ENCODE data around the gene PROX2. TPM values are rescaled to one million over a fixed set of nuclear protein-coding genes. Genes with fewer than 3 reads are reported as not detected.

Gene PROX2
- total and polyA plus RNA-seq, 2 donors, result 0.09 to 0.14 TPM

DNA sequence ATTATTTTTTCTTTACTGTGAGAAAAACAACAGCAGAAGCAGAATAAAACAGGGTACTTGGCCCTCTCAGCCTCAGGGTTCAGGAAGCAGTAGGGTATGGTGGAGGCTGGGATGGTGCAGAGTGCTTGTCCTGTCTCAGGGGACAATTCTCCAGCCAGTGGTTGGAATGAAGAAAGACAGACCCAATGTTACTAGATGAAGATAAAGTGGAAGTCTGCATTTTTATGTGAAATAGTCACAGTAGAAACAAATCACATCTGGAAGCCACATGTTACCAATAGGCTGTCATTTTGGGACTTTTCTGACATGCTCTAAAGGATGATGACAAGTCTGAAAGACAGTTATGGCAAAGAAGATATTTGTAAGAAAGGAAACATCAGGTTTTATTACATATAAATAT lies 32.3 kb downstream of the PROX2 start:
- Histone ChIP-seq H3K9me3 (ENCODE audit: control insufficient read depth in 2 of 2, insufficient read depth in 1 of 2, low read length in 1 of 2) (no peaks in the 10 kb centered on the region), H3K36me3 (ENCODE audit: control insufficient read depth in 2 of 2, insufficient read depth in 2 of 2, low read length in 1 of 2) (peaks cover 3 to 4% of the 10 kb centered on the region in 2 donors), H3K4me1 (ENCODE audit: control insufficient read depth in 2 of 2, insufficient read depth in 2 of 2, low read length in 2 of 2) (peaks cover 3 to 5% of the 10 kb centered on the region in 2 donors), H3K27ac (ENCODE audit: low read depth in 1 of 2, low read length in 1 of 2) (no peak overlapping the region), H3K4me3 (ENCODE audit: low read length in 2 of 2) (no peak overlapping the region), H3K27me3 (ENCODE audit: control insufficient read depth in 2 of 2, insufficient read depth in 1 of 2, low read length in 1 of 2) (no peaks in the 10 kb centered on the region)
- no peak for DNase-seq (ENCODE audit: low read depth in 6 of 9, low spot score in 9 of 9)

GRCh38 chr14:74841230-74842207 lies 34.4 kb downstream of the PROX2 start:
- Histone ChIP-seq H3K27me3 (ENCODE audit: control insufficient read depth in 2 of 2, insufficient read depth in 1 of 2, low read length in 1 of 2) (no peaks in the 10 kb centered on the region), H3K27ac (ENCODE audit: low read depth in 1 of 2, low read length in 1 of 2) (peak overlapping the region in 1 of 2 donors; percentile 2), H3K9me3 (ENCODE audit: control insufficient read depth in 2 of 2, insufficient read depth in 1 of 2, low read length in 1 of 2) (no peaks in the 10 kb centered on the region), H3K4me3 (ENCODE audit: low read length in 2 of 2) (no peak overlapping the region), H3K36me3 (ENCODE audit: control insufficient read depth in 2 of 2, insufficient read depth in 2 of 2, low read length in 1 of 2) (peaks cover 3 to 4% of the 10 kb centered on the region in 2 donors), H3K4me1 (ENCODE audit: control insufficient read depth in 2 of 2, insufficient read depth in 2 of 2, low read length in 2 of 2) (peaks cover 10% of the 10 kb centered on the region in 2 donors)
- WGBS, result 63% methylated on average over 4 of the region's 4 CpGs
- DNase-seq (ENCODE audit: low read depth in 6 of 9, low spot score in 9 of 9), result peak in 1 of 9 donors; percentile 43

DNA sequence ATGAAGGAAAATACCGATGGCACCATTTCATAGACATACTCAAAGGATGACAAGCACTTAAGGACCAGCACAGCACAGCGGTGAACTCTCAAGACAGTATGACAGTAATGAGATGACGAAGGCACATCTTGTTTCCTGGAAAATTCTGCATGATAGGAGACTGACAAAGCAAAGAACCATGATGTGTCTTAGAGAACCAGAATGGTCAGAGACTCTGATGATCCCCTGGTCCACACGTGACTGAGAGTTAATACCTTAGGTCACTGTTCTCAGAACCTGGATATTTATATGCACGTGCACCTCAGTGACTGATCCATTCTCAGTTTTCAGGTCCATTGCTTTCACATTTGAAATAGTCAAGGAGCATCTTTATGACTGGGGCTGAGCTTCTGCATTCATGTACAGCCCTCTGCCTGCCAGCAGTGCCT lies 35.3 kb downstream of the PROX2 start:
- DNase-seq (ENCODE audit: low read depth in 6 of 9, low spot score in 9 of 9), result no peak
- no peaks in the 10 kb centered on the region for H3K27me3 ChIP-seq (ENCODE audit: control insufficient read depth in 2 of 2, insufficient read depth in 1 of 2, low read length in 1 of 2)
- 97% methylated on average over 5 of the region's 5 CpGs for WGBS

DNA sequence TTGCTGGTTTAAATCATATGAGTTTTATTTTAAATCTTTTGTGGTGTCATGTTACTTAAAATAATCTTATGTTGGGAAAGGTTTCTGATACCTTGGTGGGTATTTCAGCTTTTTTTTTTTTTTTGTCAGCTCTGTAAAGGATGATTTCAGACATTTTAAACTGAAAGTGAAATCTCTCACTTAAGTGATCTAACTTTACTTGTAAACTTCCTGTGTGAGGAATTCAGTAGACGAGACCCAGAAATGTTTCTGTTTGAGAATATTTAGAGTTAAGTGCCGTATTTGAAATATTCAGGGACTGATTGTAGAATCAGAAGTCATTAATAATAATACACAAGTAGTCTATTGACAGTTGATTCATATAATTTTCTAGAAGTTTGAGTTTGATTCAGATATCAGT lies 37.8 kb downstream of the PROX2 start:
- H3K27ac ChIP-seq (ENCODE audit: low read depth in 1 of 2, low read length in 1 of 2), result peak overlapping the region in 1 of 2 donors; percentile 88
- no peaks in the 10 kb centered on the region for H3K9me3 ChIP-seq (ENCODE audit: control insufficient read depth in 2 of 2, insufficient read depth in 1 of 2, low read length in 1 of 2)
- peaks cover 25 to 27% of the 10 kb centered on the region in 2 donors for H3K4me1 ChIP-seq (ENCODE audit: control insufficient read depth in 2 of 2, insufficient read depth in 2 of 2, low read length in 2 of 2)
- WGBS, result 9% methylated on average over 2 of the region's 2 CpGs
- H3K36me3 ChIP-seq (ENCODE audit: control insufficient read depth in 2 of 2, insufficient read depth in 2 of 2, low read length in 1 of 2), result peaks cover 3 to 6% of the 10 kb centered on the region in 2 donors
- no peaks in the 10 kb centered on the region for H3K27me3 ChIP-seq (ENCODE audit: control insufficient read depth in 2 of 2, insufficient read depth in 1 of 2, low read length in 1 of 2)
- peak in 2 of 9 donors; percentile 55 to 69 for DNase-seq (ENCODE audit: low read depth in 6 of 9, low spot score in 9 of 9)
- H3K4me3 ChIP-seq (ENCODE audit: low read length in 2 of 2), result peak overlapping the region in 1 of 2 donors; percentile 13

More for the DNA sequence above, 35.3 kb downstream of the PROX2 start:
- Histone ChIP-seq H3K9me3 (ENCODE audit: control insufficient read depth in 2 of 2, insufficient read depth in 1 of 2, low read length in 1 of 2) (no peaks in the 10 kb centered on the region), H3K27ac (ENCODE audit: low read depth in 1 of 2, low read length in 1 of 2) (no peak overlapping the region), H3K4me1 (ENCODE audit: control insufficient read depth in 2 of 2, insufficient read depth in 2 of 2, low read length in 2 of 2) (peaks cover 15 to 17% of the 10 kb centered on the region in 2 donors), H3K4me3 (ENCODE audit: low read length in 2 of 2) (no peak overlapping the region), H3K36me3 (ENCODE audit: control insufficient read depth in 2 of 2, insufficient read depth in 2 of 2, low read length in 1 of 2) (peaks cover 3 to 4% of the 10 kb centered on the region in 2 donors)

GRCh38 chr14:74836251-74836960 lies 39.5 kb downstream of the PROX2 start:
- H3K4me1 ChIP-seq (ENCODE audit: control insufficient read depth in 2 of 2, insufficient read depth in 2 of 2, low read length in 2 of 2), result peaks cover 24 to 25% of the 10 kb centered on the region in 2 donors
- H3K27me3 ChIP-seq (ENCODE audit: control insufficient read depth in 2 of 2, insufficient read depth in 1 of 2, low read length in 1 of 2), result no peaks in the 10 kb centered on the region
- DNase-seq (ENCODE audit: low read depth in 6 of 9, low spot score in 9 of 9), result peak in 2 of 9 donors; percentile 34 to 45
- no peak overlapping the region for H3K4me3 ChIP-seq (ENCODE audit: low read length in 2 of 2)
- H3K9me3 ChIP-seq (ENCODE audit: control insufficient read depth in 2 of 2, insufficient read depth in 1 of 2, low read length in 1 of 2), result no peaks in the 10 kb centered on the region
- peaks cover 3 to 9% of the 10 kb centered on the region in 2 donors for H3K36me3 ChIP-seq (ENCODE audit: control insufficient read depth in 2 of 2, insufficient read depth in 2 of 2, low read length in 1 of 2)
- peak overlapping the region; percentile 36 to 88 for H3K27ac ChIP-seq (ENCODE audit: low read depth in 1 of 2, low read length in 1 of 2)
- 94% methylated on average over 1 of the region's 1 CpG for WGBS

DNA sequence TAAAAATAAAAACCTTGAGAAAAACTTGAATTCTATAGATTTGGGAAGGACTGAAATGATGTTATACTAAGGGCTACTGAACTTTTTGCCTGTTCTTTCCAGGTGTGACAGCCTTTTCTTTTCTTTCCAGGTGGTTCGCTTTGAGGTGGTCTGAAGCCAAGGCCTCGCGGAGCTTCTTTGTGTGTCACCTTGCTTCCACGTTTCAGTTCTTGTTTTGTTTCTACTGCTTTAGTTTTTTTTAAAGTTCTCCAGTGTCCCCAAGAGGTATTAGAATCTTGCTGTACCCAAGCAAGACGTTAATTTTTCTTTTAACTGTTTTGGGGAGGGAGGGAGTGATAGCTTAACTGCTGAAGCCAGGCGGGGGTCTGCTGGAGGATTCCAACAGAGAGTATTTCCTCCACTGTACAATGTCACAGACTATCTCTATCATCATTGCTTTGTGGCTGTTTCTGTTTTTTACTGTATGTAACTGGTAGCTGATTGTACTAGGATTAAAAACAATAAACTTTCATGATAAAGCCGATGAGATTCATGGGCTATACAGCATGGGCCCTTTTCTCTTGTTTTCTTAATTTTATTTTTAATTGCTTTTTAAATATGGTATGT lies 40.2 kb downstream of the PROX2 start:
- H3K4me3 ChIP-seq (ENCODE audit: low read length in 2 of 2), result no peak overlapping the region
- WGBS, result 28% methylated on average over 7 of the region's 7 CpGs
- H3K27me3 ChIP-seq (ENCODE audit: control insufficient read depth in 2 of 2, insufficient read depth in 1 of 2, low read length in 1 of 2), result no peaks in the 10 kb centered on the region
- H3K9me3 ChIP-seq (ENCODE audit: control insufficient read depth in 2 of 2, insufficient read depth in 1 of 2, low read length in 1 of 2), result no peaks in the 10 kb centered on the region
- H3K27ac ChIP-seq (ENCODE audit: low read depth in 1 of 2, low read length in 1 of 2), result peak overlapping the region; percentile 84 to 88
- peaks cover 22% of the 10 kb centered on the region in 2 donors for H3K4me1 ChIP-seq (ENCODE audit: control insufficient read depth in 2 of 2, insufficient read depth in 2 of 2, low read length in 2 of 2)
- peak in 6 of 9 donors; percentile 39 to 84 (median 55) for DNase-seq (ENCODE audit: low read depth in 6 of 9, low spot score in 9 of 9)
- H3K36me3 ChIP-seq (ENCODE audit: control insufficient read depth in 2 of 2, insufficient read depth in 2 of 2, low read length in 1 of 2), result peaks cover 3 to 13% of the 10 kb centered on the region in 2 donors

DNA sequence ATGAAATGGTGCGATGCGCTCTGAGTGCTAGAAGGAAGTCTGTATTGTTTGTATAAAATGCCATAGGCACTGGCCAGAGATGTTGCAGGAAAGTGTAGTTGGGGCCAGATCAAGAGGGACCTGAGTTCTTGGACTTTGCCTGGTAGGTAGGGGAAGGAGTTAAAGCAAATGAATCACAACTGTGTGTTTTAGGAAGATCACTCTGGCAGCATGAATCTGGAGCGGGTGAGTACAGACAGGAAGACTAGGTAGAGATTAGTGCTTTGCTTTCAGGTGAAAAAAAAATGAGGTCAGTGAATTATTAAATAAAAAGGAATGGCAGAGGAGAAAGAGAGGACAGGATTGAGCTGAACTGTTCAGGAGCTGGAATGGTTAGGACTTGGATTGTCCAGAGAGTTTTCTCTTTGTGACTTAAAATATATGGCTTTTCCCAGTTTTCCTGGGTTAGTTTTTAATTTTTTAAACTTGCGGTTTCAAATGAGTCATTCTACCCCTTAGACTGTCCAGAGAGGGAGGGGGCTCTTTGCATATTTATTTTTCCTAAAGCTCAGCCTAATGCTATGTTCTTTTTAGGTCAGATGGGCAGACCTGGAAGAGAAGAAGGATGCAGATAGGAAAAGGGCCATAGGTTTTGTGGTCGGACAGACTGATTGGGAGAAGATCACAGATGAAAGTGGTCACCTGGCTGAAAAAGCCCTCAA lies 41.1 kb downstream of the PROX2 start:
- Histone ChIP-seq H3K4me3 (ENCODE audit: low read length in 2 of 2) (no peak overlapping the region), H3K27me3 (ENCODE audit: control insufficient read depth in 2 of 2, insufficient read depth in 1 of 2, low read length in 1 of 2) (no peaks in the 10 kb centered on the region), H3K36me3 (ENCODE audit: control insufficient read depth in 2 of 2, insufficient read depth in 2 of 2, low read length in 1 of 2) (peaks cover 5 to 18% of the 10 kb centered on the region in 2 donors), H3K4me1 (ENCODE audit: control insufficient read depth in 2 of 2, insufficient read depth in 2 of 2, low read length in 2 of 2) (peaks cover 22% of the 10 kb centered on the region in 2 donors), H3K27ac (ENCODE audit: low read depth in 1 of 2, low read length in 1 of 2) (peak overlapping the region; percentile 53 to 88), H3K9me3 (ENCODE audit: control insufficient read depth in 2 of 2, insufficient read depth in 1 of 2, low read length in 1 of 2) (no peaks in the 10 kb centered on the region)
- DNase-seq (ENCODE audit: low read depth in 6 of 9, low spot score in 9 of 9), result peak in 1 of 9 donors; percentile 22
- WGBS, result 79% methylated on average over 5 of the region's 5 CpGs

GRCh38 chr14:74832849-74833248 lies 43.1 kb downstream of the PROX2 start:
- 97% methylated on average over 4 of the region's 4 CpGs for WGBS
- no peaks in the 10 kb centered on the region for H3K9me3 ChIP-seq (ENCODE audit: control insufficient read depth in 2 of 2, insufficient read depth in 1 of 2, low read length in 1 of 2)

More at GRCh38 chr14:74832849-74833248, 43.1 kb downstream of the PROX2 start:
- H3K4me1 ChIP-seq (ENCODE audit: control insufficient read depth in 2 of 2, insufficient read depth in 2 of 2, low read length in 2 of 2), result peaks cover 22% of the 10 kb centered on the region in 2 donors
- peaks cover 12 to 26% of the 10 kb centered on the region in 2 donors for H3K36me3 ChIP-seq (ENCODE audit: control insufficient read depth in 2 of 2, insufficient read depth in 2 of 2, low read length in 1 of 2)
- H3K27ac ChIP-seq (ENCODE audit: low read depth in 1 of 2, low read length in 1 of 2), result no peak overlapping the region
- DNase-seq (ENCODE audit: low read depth in 6 of 9, low spot score in 9 of 9), result no peak
- H3K27me3 ChIP-seq (ENCODE audit: control insufficient read depth in 2 of 2, insufficient read depth in 1 of 2, low read length in 1 of 2), result no peaks in the 10 kb centered on the region
- H3K4me3 ChIP-seq (ENCODE audit: low read length in 2 of 2), result no peak overlapping the region
